Muscle of back (tissue), 13 donors: ENCODE measurements around the gene DACH1. TPM values are rescaled to one million over a fixed set of nuclear protein-coding genes. Genes with fewer than 3 reads are reported as not detected.
"Not testable (repeated sequence)": the region's sequence is repeated elsewhere in the genome, so short reads cannot be mapped to it uniquely, and the experiment has no call there.

Experiments used
- DNase-seq, 3 donors: peaks; one replicate each; pipeline versions ENCODE4 v3.0.0 to v3.0.0-alpha.2; 2013
- long read RNA-seq, 9 donors: transcript quantifications; one replicate each; lab custom pipeline, GENCODE V29; 2026
- polyA plus RNA-seq, 10 donors: library from polyadenylated mRNA; unstranded; fragments of 120-200 nt; gene quantifications; one replicate each; pipeline ENCODE4 v1.2.1, GENCODE V29; 2013; ENCODE audit not compliant: insufficient read length in 10 of 10

DACH1 gene
- 10 to 100 TPM in 5 of 10 donors, 1 to 10 TPM in 5; 6.5 to 15.1 (median 9.9) TPM for polyA plus RNA-seq
- long read RNA-seq, donor 1 = 0 reads
- long read RNA-seq, donor 2, full-length matches to known transcripts = 1 of 1 reads
- long read RNA-seq, donor 2, partial matches to known transcripts = 0 of 1 reads
- long read RNA-seq, donor 2, other reads (novel, unspliced or antisense) = 0 of 1 reads
- long read RNA-seq, donor 3 = 0 reads
- long read RNA-seq, donor 4, full-length matches to known transcripts = 1 of 1 reads
- long read RNA-seq, donor 4, partial matches to known transcripts = 0 of 1 reads
- long read RNA-seq, donor 4, other reads (novel, unspliced or antisense) = 0 of 1 reads
- long read RNA-seq, donor 5, full-length matches to known transcripts = 4 of 15 reads
- long read RNA-seq, donor 5, partial matches to known transcripts = 11 of 15 reads
- long read RNA-seq, donor 5, other reads (novel, unspliced or antisense) = 0 of 15 reads
- long read RNA-seq, donor 6, full-length matches to known transcripts = 2 of 2 reads
- long read RNA-seq, donor 6, partial matches to known transcripts = 0 of 2 reads
- long read RNA-seq, donor 6, other reads (novel, unspliced or antisense) = 0 of 2 reads
- long read RNA-seq, donor 7, full-length matches to known transcripts = 3 of 3 reads
- long read RNA-seq, donor 7, partial matches to known transcripts = 0 of 3 reads
- long read RNA-seq, donor 7, other reads (novel, unspliced or antisense) = 0 of 3 reads
- long read RNA-seq, donor 8 = 0 reads
- long read RNA-seq, donor 9, full-length matches to known transcripts = 1 of 1 reads
- long read RNA-seq, donor 9, partial matches to known transcripts = 0 of 1 reads
- long read RNA-seq, donor 9, other reads (novel, unspliced or antisense) = 0 of 1 reads

DNA sequence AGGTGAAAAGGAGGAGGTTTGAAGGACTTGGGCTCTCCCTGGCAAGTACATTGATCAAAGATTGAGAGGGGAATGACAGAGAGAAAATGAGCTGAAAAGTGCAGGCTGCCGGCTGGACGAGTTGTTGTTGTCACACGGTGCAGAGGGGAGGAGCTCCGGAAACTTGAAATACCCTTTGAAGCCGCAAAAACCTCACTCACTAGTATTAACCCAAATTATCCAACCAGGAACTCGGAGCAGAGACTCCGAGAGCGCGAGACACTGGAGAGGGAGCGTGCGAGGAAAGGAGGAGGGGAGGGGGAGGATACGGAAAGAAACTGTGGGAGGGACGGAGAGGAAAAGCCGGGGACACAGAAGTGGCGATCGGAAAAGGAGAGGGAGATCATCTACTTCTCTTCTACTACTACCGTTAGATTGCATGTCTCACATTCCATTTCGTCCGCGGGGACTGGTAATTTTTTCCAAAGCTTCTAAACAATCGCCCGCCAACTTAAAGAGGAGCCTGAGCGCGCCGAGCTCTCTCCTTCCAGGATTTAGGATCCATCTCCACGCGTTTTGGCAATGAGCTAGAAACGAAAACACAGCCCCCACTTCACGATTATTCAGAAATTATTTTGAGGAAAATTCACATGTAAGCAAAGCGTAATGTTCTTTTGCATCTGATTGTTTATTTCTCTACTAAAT lies at the start of gene DACH1:
Gene DACH1 (minus strand): TSS at position 74 of the 684 bp plus-strand sequence.
- DNase-seq = peak; percentile 57 to 90 (median 66)

- no peak for DNase-seq
These were observed 46.7 kb upstream of the DACH1 start for GRCh38 chr13:71913717-71914116.

- DNase-seq = peak in 1 of 3 donors; percentile 5
These were observed 45.5 kb upstream of the DACH1 start for GRCh38 chr13:71912524-71912923.

DNA sequence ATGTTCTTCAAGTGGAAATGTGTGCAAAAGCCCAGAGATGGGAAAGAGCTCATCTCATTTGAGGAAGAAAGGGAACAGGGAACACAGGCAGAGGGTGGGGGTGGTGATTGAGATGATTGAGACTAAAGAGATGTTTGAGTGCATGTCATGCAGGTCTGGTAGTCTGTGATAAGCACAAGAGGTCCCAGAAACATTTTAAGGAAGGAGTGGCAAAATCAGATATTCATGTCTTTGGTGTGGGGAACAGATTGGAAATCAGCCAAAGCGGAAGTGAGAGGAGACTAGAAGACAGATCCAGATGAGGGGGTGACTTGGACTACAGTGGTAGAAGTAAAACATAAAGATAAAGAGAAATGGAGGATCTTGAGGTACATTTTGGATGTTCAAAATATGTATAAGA lies 39.4 kb upstream of the DACH1 start:
- DNase-seq = no peak

GRCh38 chr13:71902676-71903075 lies 35.7 kb upstream of the DACH1 start:
- DNase-seq = no peak

DNA sequence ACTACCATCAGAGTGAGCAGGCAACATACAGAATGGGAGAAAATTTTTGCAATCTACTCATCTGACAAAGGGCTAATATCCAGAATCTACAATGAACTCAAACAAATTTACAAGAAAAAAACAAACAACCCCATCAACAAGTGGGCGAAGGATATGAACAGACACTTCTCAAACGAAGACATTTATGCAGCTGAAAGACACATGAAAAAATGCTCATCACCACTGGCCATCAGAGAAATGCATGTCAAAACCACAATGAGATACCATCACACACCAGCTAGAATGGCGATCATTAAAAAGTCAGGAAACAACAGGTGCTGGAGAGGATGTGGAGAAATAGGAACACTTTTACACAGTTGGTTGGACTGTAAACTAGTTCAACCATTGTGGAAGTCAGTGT lies 26.5 kb upstream of the DACH1 start:
- not testable (repeated sequence) for DNase-seq

- no peak for DNase-seq
These were observed 19.9 kb upstream of the DACH1 start for GRCh38 chr13:71886880-71887279.

DNA sequence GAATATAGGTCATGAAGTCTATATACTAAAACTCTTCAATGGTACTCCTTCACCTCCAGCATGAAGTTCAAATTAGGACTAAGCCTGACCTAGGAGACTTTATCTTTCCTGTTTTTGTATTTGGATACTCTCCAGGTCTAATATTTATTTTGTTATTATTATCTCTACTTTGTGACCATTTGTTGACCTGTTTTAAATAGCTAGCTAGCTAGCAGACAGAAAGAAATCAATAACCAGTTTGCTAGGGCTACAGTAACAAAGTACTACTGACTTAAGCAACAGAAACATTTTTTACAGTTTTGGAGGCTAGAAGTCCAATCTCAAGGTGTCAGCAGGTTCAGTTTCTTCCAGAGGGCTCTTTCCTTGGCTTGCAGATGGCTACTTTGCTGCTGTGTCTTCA lies 15.1 kb upstream of the DACH1 start:
- DNase-seq = no peak

DNA sequence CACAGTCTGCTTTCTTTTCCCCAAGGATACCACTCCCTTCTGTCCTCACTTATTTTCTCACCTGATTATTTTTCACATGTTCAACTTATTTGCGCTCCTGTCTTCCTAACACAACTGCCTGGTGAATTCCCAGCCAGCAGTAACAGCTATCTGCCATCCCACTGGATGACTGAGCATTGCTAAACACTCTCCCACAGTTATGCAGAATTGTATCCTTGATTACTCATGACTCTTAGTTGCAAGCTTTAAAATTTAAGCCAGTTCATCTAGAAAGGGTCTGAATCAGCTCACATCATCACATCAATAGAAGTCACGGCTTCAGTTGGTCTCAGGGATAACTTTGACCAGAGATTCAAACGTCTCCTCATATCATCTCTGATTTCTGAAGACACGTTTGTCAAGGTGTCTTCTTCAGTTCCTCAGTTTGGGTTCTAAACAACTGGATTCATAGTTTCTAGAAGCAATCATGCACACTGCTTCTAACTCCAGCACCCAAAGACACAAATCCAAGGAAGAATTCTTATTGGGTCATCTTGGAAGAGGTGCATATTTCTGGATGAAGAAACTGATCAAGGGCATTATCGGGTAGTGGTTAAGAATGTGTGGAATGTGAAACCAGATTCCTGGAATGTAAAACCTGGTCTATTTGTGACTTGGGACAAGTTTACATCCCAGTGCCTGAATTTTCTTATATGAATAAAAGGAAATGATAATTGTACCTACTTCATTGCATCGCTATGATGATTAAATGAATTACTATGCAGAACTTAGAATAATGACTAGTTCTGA lies 13.9 kb upstream of the DACH1 start:
- DNase-seq = no peak

GRCh38 chr13:71879808-71880344 lies 12.9 kb upstream of the DACH1 start:
- DNase-seq = no peak

- peak in 2 of 3 donors; percentile 22 to 56 for DNase-seq
These were observed 12.1 kb upstream of the DACH1 start for GRCh38 chr13:71879129-71879535.

DNA sequence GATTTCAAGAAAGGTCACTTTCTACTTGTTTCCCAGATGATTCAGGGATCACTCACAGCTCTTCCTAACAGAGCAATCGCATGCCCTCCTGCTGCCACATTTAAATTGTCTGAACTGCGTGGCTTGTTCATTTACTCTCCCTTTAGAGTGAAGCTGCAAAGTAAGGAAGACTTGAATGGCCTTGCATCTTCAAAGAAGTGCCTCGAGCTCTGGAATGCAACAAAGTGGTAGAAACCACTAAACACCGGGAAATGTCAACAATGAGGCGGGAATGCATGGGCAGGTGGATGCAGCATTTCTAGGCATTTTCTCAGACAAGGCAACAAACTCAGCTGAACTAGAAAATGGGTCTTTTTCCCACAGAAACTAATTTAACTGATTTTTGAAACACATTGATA lies 10.3 kb upstream of the DACH1 start:
- no peak for DNase-seq

- no peak for DNase-seq
These were observed 9.7 kb upstream of the DACH1 start for GRCh38 chr13:71876648-71877255.

GRCh38 chr13:71875823-71876222 lies 8.8 kb upstream of the DACH1 start:
- DNase-seq = no peak

DNA sequence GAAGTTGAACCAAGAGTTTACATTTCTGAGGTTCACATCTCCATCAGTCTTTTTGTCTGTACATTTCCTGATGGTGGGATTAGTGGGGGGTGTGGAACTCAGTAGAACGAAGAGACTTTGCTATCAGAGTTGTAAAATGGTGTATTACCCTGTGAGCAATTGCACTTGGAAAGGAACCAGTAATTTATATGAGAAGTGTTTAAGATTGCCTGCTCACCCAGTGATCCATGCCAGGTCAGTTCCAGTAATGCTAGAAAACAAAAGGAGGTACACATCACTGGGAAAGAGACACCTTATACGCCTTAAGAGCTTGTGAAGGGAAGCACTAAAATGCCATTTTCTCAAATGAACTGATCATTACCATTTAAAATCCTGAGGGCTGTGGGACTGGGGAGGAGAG lies 7.5 kb upstream of the DACH1 start:
- DNase-seq = no peak

- no peak for DNase-seq
These were observed 6.6 kb upstream of the DACH1 start for GRCh38 chr13:71873418-71874247.

- no peak for DNase-seq
These were observed 4.8 kb upstream of the DACH1 start for GRCh38 chr13:71871844-71872243.

DNA sequence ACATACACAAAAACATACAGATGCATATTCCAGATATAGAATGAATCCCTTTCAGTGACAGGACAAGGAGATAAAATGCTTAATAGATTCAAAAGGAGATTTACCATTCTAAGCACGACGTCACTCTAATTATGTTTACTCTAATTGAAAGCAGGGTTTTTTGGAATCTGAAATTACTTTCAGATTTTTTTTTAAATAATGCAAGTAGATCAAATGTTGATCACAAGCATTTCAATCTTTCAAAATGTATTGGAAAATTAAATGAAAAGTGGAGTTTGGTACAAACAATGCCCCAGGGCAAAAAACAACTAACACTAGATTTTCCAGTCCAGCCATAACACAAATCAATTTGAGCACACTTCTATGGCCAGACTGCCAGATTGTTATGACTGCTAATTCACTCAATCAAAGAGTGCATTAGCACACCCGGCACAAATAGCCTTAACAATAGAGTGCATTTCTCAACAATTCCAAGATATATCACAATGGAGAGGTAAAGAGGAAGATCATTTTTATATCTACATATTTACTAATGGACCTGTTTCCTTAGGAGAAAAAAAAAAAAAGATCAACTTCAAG lies 4.3 kb upstream of the DACH1 start:
- DNase-seq = no peak

- DNase-seq = no peak
These were observed 3.1 kb upstream of the DACH1 start for GRCh38 chr13:71870100-71870499.
